ENCODE data around the gene ZBTB17. TPM values are rescaled to one million over a fixed set of nuclear protein-coding genes. Genes with fewer than 3 reads are reported as not detected.

Gene ZBTB17
- total and polyA plus RNA-seq, 10 of the 15 experiments (the other 5 are each of a cell fraction or from before 2014, with no cell fraction given), result 0.87 to 59.4 (median 38.7) TPM

DNA sequence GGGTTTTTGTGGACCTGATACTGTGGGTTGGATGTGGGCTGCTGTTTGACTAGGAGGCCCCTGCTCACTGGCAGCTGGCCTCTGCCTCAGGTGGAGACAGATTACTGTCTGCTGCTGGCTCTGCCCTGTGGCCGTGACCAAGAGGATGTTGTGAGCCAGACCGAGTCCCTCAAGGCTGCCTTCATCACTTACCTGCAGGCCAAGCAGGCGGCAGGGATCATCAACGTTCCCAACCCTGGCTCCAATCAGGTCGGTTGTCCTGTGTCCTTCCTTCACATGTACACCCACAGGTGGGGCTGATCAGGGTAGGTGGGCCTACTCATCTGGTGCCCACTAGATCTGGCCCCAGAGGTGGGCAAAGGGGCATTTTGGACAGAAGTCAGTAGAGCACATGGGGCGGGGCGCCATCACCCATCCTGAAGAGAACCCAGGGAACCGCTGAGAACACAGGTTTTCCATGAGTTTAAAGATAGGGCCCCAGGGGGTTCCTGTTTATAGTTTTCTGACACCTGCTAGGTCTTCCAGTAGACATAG is 37.2 kb downstream of the ZBTB17 start (continued):
- TF ChIP-seq MXI1 (IDR thresholded peaks at IDR 0.05; ENCODE audit: low read depth, low read length) (no peak), CBFB (IDR thresholded peaks at IDR 0.05; ENCODE audit: low read depth) (no peak)
- TF ChIP-seq, protein P1, sequence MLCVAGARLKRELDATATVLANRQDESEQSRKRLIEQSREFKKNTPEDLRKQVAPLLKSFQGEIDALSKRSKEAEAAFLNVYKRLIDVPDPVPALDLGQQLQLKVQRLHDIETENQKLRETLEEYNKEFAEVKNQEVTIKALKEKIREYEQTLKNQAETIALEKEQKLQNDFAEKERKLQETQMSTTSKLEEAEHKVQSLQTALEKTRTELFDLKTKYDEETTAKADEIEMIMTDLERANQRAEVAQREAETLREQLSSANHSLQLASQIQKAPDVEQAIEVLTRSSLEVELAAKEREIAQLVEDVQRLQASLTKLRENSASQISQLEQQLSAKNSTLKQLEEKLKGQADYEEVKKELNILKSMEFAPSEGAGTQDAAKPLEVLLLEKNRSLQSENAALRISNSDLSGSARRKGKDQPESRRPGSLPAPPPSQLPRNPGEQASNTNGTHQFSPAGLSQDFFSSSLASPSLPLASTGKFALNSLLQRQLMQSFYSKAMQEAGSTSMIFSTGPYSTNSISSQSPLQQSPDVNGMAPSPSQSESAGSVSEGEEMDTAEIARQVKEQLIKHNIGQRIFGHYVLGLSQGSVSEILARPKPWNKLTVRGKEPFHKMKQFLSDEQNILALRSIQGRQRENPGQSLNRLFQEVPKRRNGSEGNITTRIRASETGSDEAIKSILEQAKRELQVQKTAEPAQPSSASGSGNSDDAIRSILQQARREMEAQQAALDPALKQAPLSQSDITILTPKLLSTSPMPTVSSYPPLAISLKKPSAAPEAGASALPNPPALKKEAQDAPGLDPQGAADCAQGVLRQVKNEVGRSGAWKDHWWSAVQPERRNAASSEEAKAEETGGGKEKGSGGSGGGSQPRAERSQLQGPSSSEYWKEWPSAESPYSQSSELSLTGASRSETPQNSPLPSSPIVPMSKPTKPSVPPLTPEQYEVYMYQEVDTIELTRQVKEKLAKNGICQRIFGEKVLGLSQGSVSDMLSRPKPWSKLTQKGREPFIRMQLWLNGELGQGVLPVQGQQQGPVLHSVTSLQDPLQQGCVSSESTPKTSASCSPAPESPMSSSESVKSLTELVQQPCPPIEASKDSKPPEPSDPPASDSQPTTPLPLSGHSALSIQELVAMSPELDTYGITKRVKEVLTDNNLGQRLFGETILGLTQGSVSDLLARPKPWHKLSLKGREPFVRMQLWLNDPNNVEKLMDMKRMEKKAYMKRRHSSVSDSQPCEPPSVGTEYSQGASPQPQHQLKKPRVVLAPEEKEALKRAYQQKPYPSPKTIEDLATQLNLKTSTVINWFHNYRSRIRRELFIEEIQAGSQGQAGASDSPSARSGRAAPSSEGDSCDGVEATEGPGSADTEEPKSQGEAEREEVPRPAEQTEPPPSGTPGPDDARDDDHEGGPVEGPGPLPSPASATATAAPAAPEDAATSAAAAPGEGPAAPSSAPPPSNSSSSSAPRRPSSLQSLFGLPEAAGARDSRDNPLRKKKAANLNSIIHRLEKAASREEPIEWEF (IDR thresholded peaks at IDR 0.05; ENCODE audit: insufficient replicate concordance, low read depth, low read length), result no peak
- TF ChIP-seq, protein P2, sequence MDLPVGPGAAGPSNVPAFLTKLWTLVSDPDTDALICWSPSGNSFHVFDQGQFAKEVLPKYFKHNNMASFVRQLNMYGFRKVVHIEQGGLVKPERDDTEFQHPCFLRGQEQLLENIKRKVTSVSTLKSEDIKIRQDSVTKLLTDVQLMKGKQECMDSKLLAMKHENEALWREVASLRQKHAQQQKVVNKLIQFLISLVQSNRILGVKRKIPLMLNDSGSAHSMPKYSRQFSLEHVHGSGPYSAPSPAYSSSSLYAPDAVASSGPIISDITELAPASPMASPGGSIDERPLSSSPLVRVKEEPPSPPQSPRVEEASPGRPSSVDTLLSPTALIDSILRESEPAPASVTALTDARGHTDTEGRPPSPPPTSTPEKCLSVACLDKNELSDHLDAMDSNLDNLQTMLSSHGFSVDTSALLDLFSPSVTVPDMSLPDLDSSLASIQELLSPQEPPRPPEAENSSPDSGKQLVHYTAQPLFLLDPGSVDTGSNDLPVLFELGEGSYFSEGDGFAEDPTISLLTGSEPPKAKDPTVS (IDR thresholded peaks at IDR 0.05; ENCODE audit: low read depth, low read length), result no peak
- TF ChIP-seq, protein P3, sequence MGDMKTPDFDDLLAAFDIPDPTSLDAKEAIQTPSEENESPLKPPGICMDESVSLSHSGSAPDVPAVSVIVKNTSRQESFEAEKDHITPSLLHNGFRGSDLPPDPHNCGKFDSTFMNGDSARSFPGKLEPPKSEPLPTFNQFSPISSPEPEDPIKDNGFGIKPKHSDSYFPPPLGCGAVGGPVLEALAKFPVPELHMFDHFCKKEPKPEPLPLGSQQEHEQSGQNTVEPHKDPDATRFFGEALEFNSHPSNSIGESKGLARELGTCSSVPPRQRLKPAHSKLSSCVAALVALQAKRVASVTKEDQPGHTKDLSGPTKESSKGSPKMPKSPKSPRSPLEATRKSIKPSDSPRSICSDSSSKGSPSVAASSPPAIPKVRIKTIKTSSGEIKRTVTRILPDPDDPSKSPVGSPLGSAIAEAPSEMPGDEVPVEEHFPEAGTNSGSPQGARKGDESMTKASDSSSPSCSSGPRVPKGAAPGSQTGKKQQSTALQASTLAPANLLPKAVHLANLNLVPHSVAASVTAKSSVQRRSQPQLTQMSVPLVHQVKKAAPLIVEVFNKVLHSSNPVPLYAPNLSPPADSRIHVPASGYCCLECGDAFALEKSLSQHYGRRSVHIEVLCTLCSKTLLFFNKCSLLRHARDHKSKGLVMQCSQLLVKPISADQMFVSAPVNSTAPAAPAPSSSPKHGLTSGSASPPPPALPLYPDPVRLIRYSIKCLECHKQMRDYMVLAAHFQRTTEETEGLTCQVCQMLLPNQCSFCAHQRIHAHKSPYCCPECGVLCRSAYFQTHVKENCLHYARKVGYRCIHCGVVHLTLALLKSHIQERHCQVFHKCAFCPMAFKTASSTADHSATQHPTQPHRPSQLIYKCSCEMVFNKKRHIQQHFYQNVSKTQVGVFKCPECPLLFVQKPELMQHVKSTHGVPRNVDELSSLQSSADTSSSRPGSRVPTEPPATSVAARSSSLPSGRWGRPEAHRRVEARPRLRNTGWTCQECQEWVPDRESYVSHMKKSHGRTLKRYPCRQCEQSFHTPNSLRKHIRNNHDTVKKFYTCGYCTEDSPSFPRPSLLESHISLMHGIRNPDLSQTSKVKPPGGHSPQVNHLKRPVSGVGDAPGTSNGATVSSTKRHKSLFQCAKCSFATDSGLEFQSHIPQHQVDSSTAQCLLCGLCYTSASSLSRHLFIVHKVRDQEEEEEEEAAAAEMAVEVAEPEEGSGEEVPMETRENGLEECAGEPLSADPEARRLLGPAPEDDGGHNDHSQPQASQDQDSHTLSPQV (IDR thresholded peaks at IDR 0.05), result no peak
